Gastrocnemius medialis (tissue), 4 donors: ENCODE data around the gene MSH5. TPM values are rescaled to one million over a fixed set of nuclear protein-coding genes. Genes with fewer than 3 reads are reported as not detected.

Experiments used
- ATAC-seq, 2 donors: fragments of 150-250 bp; one replicate each; pipeline ENCODE4 v1.9.1; 2016
- DNase-seq, 2 donors: peaks; one replicate each; pipeline ENCODE4 v3.0.0-alpha.2; 2019
- H3K27ac ChIP-seq, 4 donors: fragments of 200-600 bp; sonication (generic); 1 replicate in 1 of 4; 2 replicates in 3 of 4; pipeline ENCODE4 v1.5.1; 2016 to 2018; ENCODE audit warnings: mild to moderate bottlenecking in 2 of 4, moderate library complexity in 1 of 4
- H3K27me3 ChIP-seq, 3 donors: fragments of 200-600 bp; sonication (generic) in 2 of 3; 1 replicate in 1 of 3; 2 replicates in 2 of 3; pipeline versions ENCODE4 v1.5.1 to v1.6.0; 2016 to 2019; ENCODE audit warnings: mild to moderate bottlenecking in 1 of 3, moderate library complexity in 1 of 3
- H3K36me3 ChIP-seq, 2 donors: fragments of 200-600 bp; sonication (generic) in 1 of 2; one replicate each; pipeline ENCODE4 v1.5.1; 2017 to 2018
- H3K4me1 ChIP-seq, 2 donors: fragments of 200-600 bp; sonication (generic) in 1 of 2; one replicate each; pipeline ENCODE4 v1.5.1; 2016 to 2017; ENCODE audit warnings: mild to moderate bottlenecking in 2 of 2
- H3K4me3 ChIP-seq, 4 donors: fragments of 200-600 bp; sonication (generic) in 3 of 4; 1 replicate in 1 of 4; 2 replicates in 3 of 4; pipeline ENCODE4 v1.5.1; 2016 to 2019; ENCODE audit warnings: mild to moderate bottlenecking in 2 of 4
- H3K9me3 ChIP-seq, 3 donors: fragments of 200-600 bp; sonication (generic) in 2 of 3; 1 replicate in 1 of 3; 2 replicates in 2 of 3; pipeline ENCODE4 v1.5.1; 2016 to 2019
- CTCF ChIP-seq, 5 experiments: fragments of 450-650 bp in 3 of 5; fragments of 200-600 bp in 2 of 5; sonication (generic) in 2 of 5; IDR thresholded peaks in 4 of 5; conservative IDR thresholded peaks in 1 of 5; 1 replicate in 4 of 5; 2 replicates in 1 of 5; pipeline ENCODE4 v1.5.1; 2016 to 2019; ENCODE audit warnings: antibody characterized with exemption in 5 of 5, mild to moderate bottlenecking in 3 of 5, moderate library complexity in 3 of 5
- POLR2A ChIP-seq, 2 donors: fragments of 450-650 bp; IDR thresholded peaks; one replicate each; pipeline ENCODE4 v1.6.1; 2017; ENCODE audit warnings: antibody characterized with exemption in 2 of 2, mild to moderate bottlenecking in 2 of 2, moderate library complexity in 2 of 2
- in situ Hi-C, 4 donors: fragments of 200-750 bp; cut with MboI; loops; one replicate each; pipeline versions ENCODE4 v1.15.0 to v1.8.0; 2017; ENCODE audit warnings: low sequenced_read_pairs in 4 of 4
- intact Hi-C: fragments of 100-400 bp; cut with DNase I; formaldehyde crosslinking; loops from one replicate; pipeline ENCODE4 v1.15.1; 2023; ENCODE audit warnings: low total_unique reads
- total RNA-seq, 4 donors: library from RNA; depleted of rRNA; stranded (reverse); fragments of >200 nt; gene quantifications; one replicate each; pipeline versions ENCODE4 v1.1.0 to v1.2.3, GENCODE V29; 2016

MSH5 gene
- total RNA-seq, 4 donors from 2014 or later, result 0.35 to 7.8 (median 1.6) TPM

DNA sequence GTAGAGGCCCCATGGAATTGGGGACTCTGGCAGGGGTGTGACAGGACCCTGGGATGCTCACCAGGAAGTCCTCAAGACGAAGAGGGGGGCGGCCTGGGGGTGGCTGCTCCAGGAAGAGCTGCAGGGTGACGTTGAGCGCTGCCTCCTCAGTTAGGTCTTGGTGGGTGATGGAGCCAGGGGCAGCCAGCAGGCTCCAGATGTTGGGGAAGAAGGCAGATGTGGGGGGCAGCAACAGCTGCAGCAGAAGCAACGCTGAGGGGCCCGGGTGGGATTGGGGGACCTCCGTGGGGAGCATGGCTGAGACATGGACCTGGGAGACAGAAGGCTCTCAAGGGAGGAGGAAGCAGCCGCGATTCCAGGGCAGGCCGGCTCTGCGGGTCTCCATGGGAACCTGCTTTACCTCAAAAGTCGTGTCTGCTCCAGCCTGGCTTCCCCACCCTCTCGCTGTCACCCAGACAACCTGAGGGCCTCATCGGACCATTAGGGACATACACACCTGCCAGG lies 36.7 kb downstream of the MSH5 start:
- H3K4me1 ChIP-seq, result peaks cover 11 to 17% of the 10 kb centered on the region in 2 donors
- ATAC-seq, result peak in 1 of 2 donors; percentile 6
- peak overlapping the region; percentile 26 to 44 (median 37) for H3K4me3 ChIP-seq
- TF ChIP-seq POLR2A (IDR thresholded peaks at IDR 0.05), result no peak
- TF ChIP-seq CTCF (IDR thresholded peaks at IDR 0.05 in 4 of 5, conservative IDR thresholded peaks at IDR 0.05 in 1 of 5), result no peak
- H3K9me3 ChIP-seq, result no peaks in the 10 kb centered on the region
- intact Hi-C loops (loop anchor here (10.0 kb wide), 1 partner anchor 88 kb away; the partner anchor contains the start of gene NEU1), in situ Hi-C loops (loop anchor here in 2 of 4 donors (10.0 kb wide), 1 partner anchor 58 kb away; no protein-coding TSS in a partner anchor)
- H3K36me3 ChIP-seq, result peaks cover 0 to 30% of the 10 kb centered on the region in 2 donors
- H3K27me3 ChIP-seq, result no peaks in the 10 kb centered on the region
- peak overlapping the region; percentile 83 to 88 (median 86) for H3K27ac ChIP-seq
- DNase-seq, result no peak

- intact Hi-C loops (loop anchor here (10.0 kb wide), 1 partner anchor 88 kb away; the partner anchor contains the start of gene NEU1), in situ Hi-C loops (loop anchor here in 2 of 4 donors (10.0 kb wide), 1 partner anchor 58 kb away; no protein-coding TSS in a partner anchor)
- H3K4me1 ChIP-seq, result peaks cover 11 to 17% of the 10 kb centered on the region in 2 donors
- ATAC-seq, result peak; percentile 70 to 89
- peaks cover 0 to 36% of the 10 kb centered on the region in 2 donors for H3K36me3 ChIP-seq
- no peaks in the 10 kb centered on the region for H3K9me3 ChIP-seq
- peak in 1 of 2 donors; percentile 31 for TF ChIP-seq POLR2A (IDR thresholded peaks at IDR 0.05)
- no peak for TF ChIP-seq CTCF (IDR thresholded peaks at IDR 0.05 in 4 of 5, conservative IDR thresholded peaks at IDR 0.05 in 1 of 5)
- no peaks in the 10 kb centered on the region for H3K27me3 ChIP-seq
- peak within 1 kb of the TSS; percentile 83 to 88 (median 86) for H3K27ac ChIP-seq
- H3K4me3 ChIP-seq, result peak within 1 kb of the TSS; percentile 26 to 44 (median 37)
- peak; percentile 45 to 89 for DNase-seq
These were observed 37.3 kb downstream of the MSH5 start, which contains the start of gene VWA7 for GRCh38 chr6:31776989-31777666. Gene VWA7, minus strand, starts transcription at chr6:31777328. Its CDS starts 549 bp downstream, at chr6:31776779.

GRCh38 chr6:31777667-31778050 lies 37.9 kb downstream of the MSH5 start:
- intact Hi-C loops (loop anchor here (10.0 kb wide), 1 partner anchor 87 kb away; the partner anchor contains the start of gene NEU1), in situ Hi-C loops (loop anchor here in 2 of 4 donors (10.0 kb wide), 1 partner anchor 57 kb away; no protein-coding TSS in a partner anchor)
- no peaks in the 10 kb centered on the region for H3K27me3 ChIP-seq
- no peak overlapping the region for H3K4me3 ChIP-seq
- H3K9me3 ChIP-seq, result no peaks in the 10 kb centered on the region
- TF ChIP-seq CTCF (IDR thresholded peaks at IDR 0.05 in 4 of 5, conservative IDR thresholded peaks at IDR 0.05 in 1 of 5) (no peak), POLR2A (IDR thresholded peaks at IDR 0.05) (no peak)
- ATAC-seq (no peak), DNase-seq (no peak)
- H3K36me3 ChIP-seq, result peaks cover 0 to 42% of the 10 kb centered on the region in 2 donors
- H3K4me1 ChIP-seq, result peaks cover 11 to 17% of the 10 kb centered on the region in 2 donors
- H3K27ac ChIP-seq, result peak overlapping the region; percentile 83 to 88 (median 86)

GRCh38 chr6:31778193-31778592 lies 38.4 kb downstream of the MSH5 start:
- H3K36me3 ChIP-seq, result peaks cover 0 to 47% of the 10 kb centered on the region in 2 donors
- in situ Hi-C loops (loop anchor here in 2 of 4 donors (10.0 kb wide), 1 partner anchor 57 kb away; no protein-coding TSS in a partner anchor), intact Hi-C loops (loop anchor here (10.0 kb wide), 1 partner anchor 87 kb away; the partner anchor contains the start of gene NEU1)
- ATAC-seq, result no peak
- peak overlapping the region; percentile 83 to 88 (median 86) for H3K27ac ChIP-seq
- TF ChIP-seq POLR2A (IDR thresholded peaks at IDR 0.05) (no peak), CTCF (IDR thresholded peaks at IDR 0.05 in 4 of 5, conservative IDR thresholded peaks at IDR 0.05 in 1 of 5) (no peak)
- no peak overlapping the region for H3K4me3 ChIP-seq
- no peak for DNase-seq
- H3K4me1 ChIP-seq, result peaks cover 11 to 17% of the 10 kb centered on the region in 2 donors
- H3K27me3 ChIP-seq, result no peaks in the 10 kb centered on the region
- no peaks in the 10 kb centered on the region for H3K9me3 ChIP-seq
